HepG2 (cell line): Measurements from ENCODE around the gene LST1. TPM values are rescaled to one million over a fixed set of nuclear protein-coding genes. Genes with fewer than 3 reads are reported as not detected.

ENCODE experiments used
- ATM ChIP-seq: fragments of 450-650 bp; IDR thresholded peaks from 2 replicates; pipeline ENCODE4 v1.7.1; 2017; ENCODE audit warnings: mild to moderate bottlenecking, borderline replicate concordance
- CHD2 ChIP-seq: IDR thresholded peaks from 2 replicates; pipeline ENCODE4 v1.6.1; 2011; ENCODE audit warnings: low read depth, low read length, improper control_type of control experiment
- E2F2 ChIP-seq: sonication (generic); formaldehyde crosslinking; IDR thresholded peaks from 2 replicates; pipeline ENCODE4 v1.4.0; 2020; ENCODE audit warnings: missing genetic modification reagents, borderline replicate concordance
- HINFP ChIP-seq: sonication (generic); formaldehyde crosslinking; IDR thresholded peaks from 2 replicates; pipeline ENCODE4 v1.4.0; 2020; ENCODE audit warnings: low read depth, mild to moderate bottlenecking, missing genetic modification reagents
- KDM2A ChIP-seq: sonication (generic); formaldehyde crosslinking; IDR thresholded peaks from 2 replicates; pipeline ENCODE4 v1.4.0; 2020; ENCODE audit warnings: low read depth, missing genetic modification reagents, borderline replicate concordance
- MAFK ChIP-seq, 2 experiments: IDR thresholded peaks in 1 of 2; conservative IDR thresholded peaks in 1 of 2; 2 replicates each; pipeline ENCODE4 v1.6.1; 2011; ENCODE audit warnings: improper control_type of control experiment in 2 of 2, low read length in 2 of 2
- MIER2 ChIP-seq: IDR thresholded peaks from 2 replicates; pipeline ENCODE4 v1.6.1; 2016; ENCODE audit warnings: missing biosample characterization, missing genetic modification reagents
- MYPOP ChIP-seq: sonication (generic); formaldehyde crosslinking; IDR thresholded peaks from 2 replicates; pipeline ENCODE4 v1.8.1; 2023; ENCODE audit warnings: mild to moderate bottlenecking, moderate library complexity, missing genetic modification reagents
- PHB2 ChIP-seq: fragments of 450-650 bp; IDR thresholded peaks from 2 replicates; pipeline ENCODE4 v1.6.1; 2018; ENCODE audit not compliant: partially characterized antibody
- POLR2A ChIP-seq, 2 experiments: IDR thresholded peaks; 2 replicates each; pipeline ENCODE4 v1.6.1; 2011; ENCODE audit warnings: low read depth in 2 of 2, low read length in 2 of 2, mild to moderate bottlenecking in 1 of 2, moderate library complexity in 1 of 2; ENCODE audit not compliant: insufficient read depth in 1 of 2
- RARA ChIP-seq: IDR thresholded peaks from 2 replicates; pipeline ENCODE4 v1.6.1; 2016; ENCODE audit warnings: missing genetic modification reagents, missing compliant biosample characterization
- SAP130 ChIP-seq: IDR thresholded peaks from 2 replicates; pipeline ENCODE4 v1.6.1; 2016; ENCODE audit warnings: low read depth
- SMAD3 ChIP-seq: sonication (generic); formaldehyde crosslinking; IDR thresholded peaks from 2 replicates; pipeline ENCODE4 v1.4.0; 2020; ENCODE audit warnings: missing genetic modification reagents
- SNAPC2 ChIP-seq: sonication (generic); formaldehyde crosslinking; IDR thresholded peaks from 2 replicates; pipeline ENCODE4 v1.8.1; 2022; ENCODE audit warnings: mild to moderate bottlenecking, missing genetic modification reagents
- SP2 ChIP-seq: sonication (generic); formaldehyde crosslinking; IDR thresholded peaks from 2 replicates; pipeline ENCODE4 v1.5.1; 2020; ENCODE audit warnings: mild to moderate bottlenecking, missing genetic modification reagents
- SRSF9 ChIP-seq: fragments of 200-400 bp; formaldehyde crosslinking; IDR thresholded peaks from 2 replicates; pipeline ENCODE4 v1.6.1; 2018; ENCODE audit warnings: borderline replicate concordance, mild to moderate bottlenecking, low read depth, low read length; ENCODE audit not compliant: insufficient read depth, poor library complexity, severe bottlenecking
- SSRP1 ChIP-seq: IDR thresholded peaks from 2 replicates; pipeline ENCODE4 v1.6.1; 2016; ENCODE audit warnings: control low read depth
- TBL1XR1 ChIP-seq: fragments of 150-350 bp; IDR thresholded peaks from 2 replicates; pipeline ENCODE4 v1.6.1; 2014; ENCODE audit warnings: borderline replicate concordance, low read length; ENCODE audit not compliant: partially characterized antibody
- ZFP62 ChIP-seq: sonication (generic); formaldehyde crosslinking; IDR thresholded peaks from 2 replicates; pipeline ENCODE4 v1.4.0; 2020; ENCODE audit warnings: missing genetic modification reagents
- ZMAT3 ChIP-seq: sonication (generic); formaldehyde crosslinking; conservative IDR thresholded peaks from 2 replicates; pipeline ENCODE4 v1.7.0; 2021; ENCODE audit warnings: missing genetic modification reagents
- ZMYM2 ChIP-seq: sonication (generic); formaldehyde crosslinking; IDR thresholded peaks from 2 replicates; pipeline ENCODE4 v1.8.0; 2022; ENCODE audit warnings: mild to moderate bottlenecking, missing genetic modification reagents
- ZNF160 ChIP-seq: sonication (generic); formaldehyde crosslinking; IDR thresholded peaks from 2 replicates; pipeline ENCODE4 v1.8.0; 2022; ENCODE audit warnings: mild to moderate bottlenecking, inconsistent platforms, missing genetic modification reagents
- ZNF451 ChIP-seq: sonication (generic); formaldehyde crosslinking; IDR thresholded peaks from 2 replicates; pipeline ENCODE4 v1.5.0; 2020; ENCODE audit warnings: mild to moderate bottlenecking, missing genetic modification reagents
- ZNF530 ChIP-seq: sonication (generic); formaldehyde crosslinking; IDR thresholded peaks from 2 replicates; pipeline ENCODE4 v1.5.0; 2020; ENCODE audit warnings: low read depth, mild to moderate bottlenecking, missing genetic modification reagents
- ZNF556 ChIP-seq: sonication (generic); formaldehyde crosslinking; IDR thresholded peaks from 2 replicates; pipeline ENCODE4 v1.4.0; 2020; ENCODE audit warnings: mild to moderate bottlenecking, missing genetic modification reagents, borderline replicate concordance
- ZNF616 ChIP-seq: sonication (generic); formaldehyde crosslinking; IDR thresholded peaks from 2 replicates; pipeline ENCODE4 v1.5.0; 2020; ENCODE audit warnings: low read depth, mild to moderate bottlenecking, missing genetic modification reagents
- ZNF75D ChIP-seq: sonication (generic); formaldehyde crosslinking; IDR thresholded peaks from 2 replicates; pipeline ENCODE4 v1.8.1; 2023; ENCODE audit warnings: missing genetic modification reagents, mild to moderate bottlenecking, borderline replicate concordance
- ZNF773 ChIP-seq: sonication (generic); formaldehyde crosslinking; IDR thresholded peaks from 2 replicates; pipeline ENCODE4 v1.4.0; 2020; ENCODE audit warnings: missing genetic modification reagents, borderline replicate concordance
- ZSCAN9 ChIP-seq: IDR thresholded peaks from 2 replicates; pipeline ENCODE4 v1.6.1; 2016; ENCODE audit warnings: borderline replicate concordance
- polyA plus RNA-seq, 8 experiments: library from polyadenylated mRNA; depleted of rRNA in 3 of 8; stranded (reverse) in 7 of 8; unstranded in 1 of 8; fragments of >200 nt; fragmentation: Illumina TruSeq in 4 of 8; extraction: Trizol in 4 of 8; gene quantifications; 2 replicates each; pipeline versions ENCODE4 v1.2.1 to v1.2.3, GENCODE V29; 2011 to 2016; ENCODE audit warnings: low read depth in 4 of 8, missing spikeins in 1 of 8, mixed read lengths in 1 of 8; ENCODE audit not compliant: insufficient read depth in 1 of 8
- total RNA-seq, 5 experiments: library from RNA; depleted of rRNA; stranded (reverse); fragments of >200 nt; fragmentation: Illumina TruSeq; extraction: Trizol; gene quantifications; 2 replicates each; pipeline ENCODE4 v1.2.3, GENCODE V29; 2016; ENCODE audit warnings: low read depth in 1 of 5

Gene LST1
- total and polyA plus RNA-seq, 2 of the 13 experiments (the other 11 are each of a cell fraction or from before 2014, with no cell fraction given), result not detected

GRCh38 chr6:31619805-31620585, 33.9 kb downstream of the LST1 start (continued):
- TF ChIP-seq ZNF773 (peak; percentile 77), ZNF530 (CRISPR knock-in tag) (no peak), ZNF160 (CRISPR knock-in tag) (no peak), SP2 (CRISPR knock-in tag) (peak; percentile 74), KDM2A (CRISPR knock-in tag) (no peak), SNAPC2 (CRISPR knock-in tag) (peak; percentile 99), PHB2 (no peak), MYPOP (CRISPR knock-in tag) (peak; percentile 68), SRSF9 (no peak), HINFP (no peak), MAFK (conservative IDR thresholded peaks at IDR 0.05 in 1 of 2, IDR thresholded peaks at IDR 0.05 in 1 of 2; ENCODE audit: low read length in 2 of 2) (peak; percentile 24 to 43; a peak in 2 of 4 replicates), E2F2 (peak; percentile 81; the same call in 1 of the 2 replicates), ATM (no peak), ZSCAN9 (peak; percentile 66; the same call in 1 of the 2 replicates), ZNF75D (CRISPR knock-in tag) (no peak; the same call in 1 of the 2 replicates), ZNF556 (no peak), SSRP1 (CRISPR knock-in tag) (no peak), MIER2 (CRISPR knock-in tag) (peak; percentile 12; the same call in 1 of the 2 replicates), ZNF616 (CRISPR knock-in tag) (no peak), ZNF451 (peak; percentile 33; the same call in 1 of the 2 replicates), TBL1XR1 (peak; percentile 78), RARA (CRISPR knock-in tag) (peak; percentile 6; the same call in 1 of the 2 replicates), POLR2A (IDR thresholded peaks at IDR 0.05; ENCODE audit: insufficient read depth in 1 of 2, low read depth in 2 of 2, low read length in 2 of 2) (peak; percentile 81 to 85), CHD2 (peak; percentile 76), ZMYM2 (CRISPR knock-in tag) (0 out of 2 replicates have a peak, but pooled peaks have one; percentile 5), ZMAT3 (CRISPR knock-in tag) (peak; percentile 47), ZFP62 (no peak), SAP130 (CRISPR knock-in tag) (peak; percentile 87), SMAD3 (CRISPR knock-in tag) (no peak)
